Smooth muscle cell (in vitro differentiated cells): ENCODE results near the gene POMT2. TPM values are rescaled to one million over a fixed set of nuclear protein-coding genes. Genes with fewer than 3 reads are reported as not detected.
A peak's percentile ranks its signal among the peaks of the same experiment; 100 is the strongest.

ENCODE experiments used
- DNase-seq: peaks from one replicate; lab custom pipeline; 2025; ENCODE audit not compliant: unreplicated experiment; lab: John Stamatoyannopoulos, UW
- H2AFZ ChIP-seq: fragments of 200-600 bp; sonication (generic); 2 replicates; pipeline ENCODE4 v1.6.0; 2016; ENCODE audit warnings: antibody characterized with exemption, low read depth, mild to moderate bottlenecking
- H3F3A ChIP-seq: fragments of 200-600 bp; sonication (generic); 2 replicates; pipeline ENCODE4 v1.6.0; 2017; ENCODE audit warnings: antibody characterized with exemption, low read depth
- H3K27ac ChIP-seq: fragments of 200-600 bp; sonication (generic); 2 replicates; pipeline ENCODE4 v1.5.1; 2016; ENCODE audit warnings: low read depth, mild to moderate bottlenecking
- H3K27me3 ChIP-seq: fragments of 200-600 bp; sonication (generic); 2 replicates; pipeline ENCODE4 v1.6.1; 2016; ENCODE audit warnings: low read depth, mild to moderate bottlenecking
- H3K36me3 ChIP-seq: fragments of 200-600 bp; sonication (generic); 2 replicates; pipeline ENCODE4 v1.5.1; 2016; ENCODE audit warnings: low read depth
- H3K4me1 ChIP-seq: fragments of 200-600 bp; sonication (generic); 2 replicates; pipeline ENCODE4 v1.5.1; 2016; ENCODE audit warnings: low read depth
- H3K4me2 ChIP-seq: fragments of 200-600 bp; sonication (generic); 2 replicates; pipeline ENCODE4 v1.6.0; 2016; ENCODE audit warnings: mild to moderate bottlenecking
- H3K4me3 ChIP-seq: fragments of 200-600 bp; sonication (generic); 2 replicates; pipeline ENCODE4 v1.5.1; 2016; ENCODE audit warnings: mild to moderate bottlenecking
- H3K79me2 ChIP-seq: fragments of 200-600 bp; sonication (generic); 2 replicates; pipeline ENCODE4 v1.6.0; 2016; ENCODE audit warnings: low read depth, mild to moderate bottlenecking
- H3K9ac ChIP-seq: fragments of 200-600 bp; sonication (generic); 2 replicates; pipeline ENCODE4 v1.6.0; 2016; ENCODE audit warnings: low read depth
- H3K9me3 ChIP-seq: fragments of 200-600 bp; sonication (generic); replicated peaks from 2 replicates; pipeline ENCODE4 v1.5.1; 2016; ENCODE audit warnings: low read depth
- H4K20me1 ChIP-seq: fragments of 200-600 bp; sonication (generic); 2 replicates; pipeline ENCODE4 v1.6.0; 2016; ENCODE audit warnings: low read depth
- CTCF ChIP-seq: fragments of 200-600 bp; sonication (generic); IDR thresholded peaks from 2 replicates; pipeline ENCODE4 v1.5.1; 2017; ENCODE audit warnings: borderline replicate concordance, mild to moderate bottlenecking, antibody characterized with exemption; ENCODE audit not compliant: insufficient read depth, poor library complexity, severe bottlenecking
- WGBS: methylation state at CpG from one replicate; pipeline ENCODE4 v1.1.7; 2016; ENCODE audit warnings: low lambda C conversion rate; 5-methylcytosine and 5-hydroxymethylcytosine counted together
- polyA plus RNA-seq: library from polyadenylated mRNA; unstranded; fragments of >200 nt; fragmentation: Nextera tagmentation; extraction: Ambion mirVana; gene quantifications from 2 replicates; pipeline ENCODE4 v1.2.1, GENCODE V29; 2016
- total RNA-seq: library from RNA; depleted of rRNA; stranded (reverse); fragments of >200 nt; gene quantifications from 2 replicates; pipeline ENCODE4 v1.2.3, GENCODE V29; 2014

The POMT2 gene
- total and polyA plus RNA-seq, 2 experiments from 2014 or later, result 15.9 to 39.8 TPM

GRCh38 chr14:77347751-77348150 is 27.1 kb upstream of the POMT2 start:
- Histone ChIP-seq H3F3A (no peaks in the 10 kb centered on the region), H3K27ac (no peak overlapping the region), H3K27me3 (no peaks in the 10 kb centered on the region), H4K20me1 (no peaks in the 10 kb centered on the region), H2AFZ (no peak overlapping the region), H3K9me3 (no peaks in the 10 kb centered on the region), H3K4me1 (no peaks in the 10 kb centered on the region), H3K4me3 (no peak overlapping the region), H3K36me3 (no peaks in the 10 kb centered on the region), H3K4me2 (no peak overlapping the region), H3K9ac (no peak overlapping the region), H3K79me2 (no peaks in the 10 kb centered on the region)
- WGBS, result 86% methylated on average over 3 of the region's 3 CpGs
- TF ChIP-seq CTCF, result no peak
- DNase-seq, result no peak

- H3K9me3 ChIP-seq, result no peaks in the 10 kb centered on the region
- H3K4me2 ChIP-seq, result no peak overlapping the region
- TF ChIP-seq CTCF, result no peak
- no peaks in the 10 kb centered on the region for H3K27me3 ChIP-seq
- H3K36me3 ChIP-seq, result no peaks in the 10 kb centered on the region
- H4K20me1 ChIP-seq, result no peaks in the 10 kb centered on the region
- WGBS, result 90% methylated on average over 2 of the region's 2 CpGs
- H3K4me3 ChIP-seq, result no peak overlapping the region
- H3K27ac ChIP-seq, result no peak overlapping the region
- no peaks in the 10 kb centered on the region for H3F3A ChIP-seq
- no peaks in the 10 kb centered on the region for H3K79me2 ChIP-seq
- no peak overlapping the region for H2AFZ ChIP-seq
- H3K4me1 ChIP-seq, result no peaks in the 10 kb centered on the region
- H3K9ac ChIP-seq, result no peak overlapping the region
- DNase-seq, result no peak
Observed at GRCh38 chr14:77346495-77346894, 25.8 kb upstream of the POMT2 start.

GRCh38 chr14:77344377-77344996 is 23.8 kb upstream of the POMT2 start:
- no peak overlapping the region for H3K4me3 ChIP-seq
- no peak for TF ChIP-seq CTCF
- no peaks in the 10 kb centered on the region for H3K27me3 ChIP-seq
- H4K20me1 ChIP-seq, result no peaks in the 10 kb centered on the region
- no peak for DNase-seq
- H3K9me3 ChIP-seq, result no peaks in the 10 kb centered on the region
- no peaks in the 10 kb centered on the region for H3K79me2 ChIP-seq
- 51% methylated on average over 3 of the region's 3 CpGs for WGBS
- no peak overlapping the region for H2AFZ ChIP-seq
- no peaks in the 10 kb centered on the region for H3K4me1 ChIP-seq
- no peak overlapping the region for H3K4me2 ChIP-seq
- no peak overlapping the region for H3K9ac ChIP-seq
- H3F3A ChIP-seq, result no peaks in the 10 kb centered on the region
- peaks cover 4% of the 10 kb centered on the region for H3K36me3 ChIP-seq
- peak overlapping the region; percentile 9 for H3K27ac ChIP-seq

GRCh38 chr14:77343662-77344061 is 23.0 kb upstream of the POMT2 start:
- DNase-seq, result no peak
- Histone ChIP-seq H4K20me1 (no peaks in the 10 kb centered on the region), H3K4me1 (no peaks in the 10 kb centered on the region), H3K36me3 (peaks cover 4% of the 10 kb centered on the region), H3K4me2 (no peak overlapping the region), H2AFZ (no peak overlapping the region), H3K27ac (no peak overlapping the region), H3K27me3 (no peaks in the 10 kb centered on the region), H3K9ac (no peak overlapping the region), H3F3A (no peaks in the 10 kb centered on the region), H3K9me3 (no peaks in the 10 kb centered on the region), H3K4me3 (no peak overlapping the region), H3K79me2 (no peaks in the 10 kb centered on the region)
- 90% methylated on average over 2 of the region's 2 CpGs for WGBS
- no peak for TF ChIP-seq CTCF
